Effector memory CD8-positive, alpha-beta T cell (primary cell): ENCODE data around the gene C1orf105.

Experiments
- ATAC-seq: fragments of 150-1000 bp; cut with Tn5 transposase; replicated peaks from 2 replicates; pipeline ENCODE4 v1.10.0; 2021; ENCODE audit warnings: mild to moderate bottlenecking, moderate library complexity
- DNase-seq, 3 experiments: peaks; one replicate each; pipeline ENCODE4 v3.0.0; 2021
- H3K27ac Mint-ChIP-seq, 2 donors: one replicate each; pipeline ENCODE4 v1.8.0; 2022; ENCODE audit warnings: mild to moderate bottlenecking in 2 of 2, mixed read lengths in 2 of 2, moderate library complexity in 2 of 2
- H3K27me3 Mint-ChIP-seq, 2 donors: one replicate each; pipeline ENCODE4 v1.8.0; 2022; ENCODE audit warnings: mixed read lengths in 2 of 2
- H3K36me3 Mint-ChIP-seq: one replicate; pipeline ENCODE4 v1.8.0; 2022; ENCODE audit warnings: mild to moderate bottlenecking, moderate library complexity, mixed read lengths; ENCODE audit not compliant: insufficient read depth
- H3K4me1 Mint-ChIP-seq, 2 donors: one replicate each; pipeline ENCODE4 v1.8.0; 2022; ENCODE audit warnings: low read depth in 2 of 2, mixed read lengths in 2 of 2
- H3K4me3 Mint-ChIP-seq, 2 donors: one replicate each; pipeline ENCODE4 v1.8.0; 2022; ENCODE audit warnings: mild to moderate bottlenecking in 2 of 2, mixed read lengths in 2 of 2, moderate library complexity in 2 of 2
- H3K9me3 Mint-ChIP-seq, 2 donors: one replicate each; pipeline ENCODE4 v1.8.0; 2022; ENCODE audit warnings: mixed read lengths in 2 of 2

C1orf105 gene

DNA sequence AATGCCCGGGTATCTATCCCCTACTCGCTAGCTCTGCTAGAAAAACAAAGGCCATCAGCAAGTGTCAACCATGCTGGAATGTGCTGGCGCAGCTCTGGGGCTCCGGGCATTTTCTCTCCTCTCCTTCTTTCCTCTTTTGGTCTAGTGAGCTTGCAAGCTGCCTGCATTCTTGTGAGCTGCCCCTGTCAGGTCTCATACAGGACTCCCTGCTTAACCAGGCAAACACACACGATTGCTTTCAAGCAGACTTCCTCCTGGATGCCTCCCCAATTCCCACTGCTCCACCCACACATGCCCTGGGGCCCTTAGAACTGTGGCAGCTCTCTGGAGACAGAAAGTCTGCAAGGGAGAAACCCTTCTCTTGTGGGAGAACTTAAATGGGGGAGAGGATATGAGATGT lies 76.7 kb downstream of the C1orf105 start:
- Mint-ChIP-seq H3K36me3 (no peaks in the 10 kb centered on the region), H3K9me3 (no peaks in the 10 kb centered on the region), H3K27me3 (peaks cover 0 to 7% of the 10 kb centered on the region in 2 donors), H3K27ac (no peak overlapping the region), H3K4me1 (no peaks in the 10 kb centered on the region), H3K4me3 (no peak overlapping the region)
- ATAC-seq (no peak), DNase-seq (no peak)

DNA sequence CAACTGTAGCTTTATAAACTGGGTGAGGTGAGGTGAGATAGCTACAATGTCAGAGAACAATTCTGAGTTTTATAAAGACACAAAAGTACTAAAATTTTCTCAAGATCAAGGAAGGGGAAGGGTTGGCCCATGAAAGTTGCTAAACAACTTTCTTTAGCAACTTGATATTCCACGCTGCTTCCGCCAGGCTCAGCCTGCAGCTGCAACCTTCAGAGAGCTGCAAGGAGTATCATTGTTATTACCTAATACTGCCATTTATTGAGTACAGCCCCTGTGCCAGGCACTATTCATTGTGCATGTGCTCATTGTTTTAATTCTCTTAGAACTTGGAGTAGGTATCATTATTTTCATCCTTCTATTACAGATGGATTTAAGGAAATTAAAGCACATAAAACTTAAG lies 78.4 kb downstream of the C1orf105 start:
- no peaks in the 10 kb centered on the region for H3K36me3 Mint-ChIP-seq
- H3K4me1 Mint-ChIP-seq = no peaks in the 10 kb centered on the region
- no peak overlapping the region for H3K4me3 Mint-ChIP-seq
- peaks cover 0 to 12% of the 10 kb centered on the region in 2 donors for H3K27me3 Mint-ChIP-seq
- H3K9me3 Mint-ChIP-seq = no peaks in the 10 kb centered on the region
- H3K27ac Mint-ChIP-seq = no peak overlapping the region
- no peak for ATAC-seq
- DNase-seq = no peak

GRCh38 chr1:172499636-172500141 lies 79.2 kb downstream of the C1orf105 start:
- DNase-seq (no peak), ATAC-seq (no peak)
- H3K9me3 Mint-ChIP-seq = no peaks in the 10 kb centered on the region
- no peak overlapping the region for H3K4me3 Mint-ChIP-seq
- H3K4me1 Mint-ChIP-seq = no peaks in the 10 kb centered on the region
- H3K27ac Mint-ChIP-seq = no peak overlapping the region
- no peaks in the 10 kb centered on the region for H3K36me3 Mint-ChIP-seq
- peaks cover 5 to 12% of the 10 kb centered on the region in 2 donors for H3K27me3 Mint-ChIP-seq

DNA sequence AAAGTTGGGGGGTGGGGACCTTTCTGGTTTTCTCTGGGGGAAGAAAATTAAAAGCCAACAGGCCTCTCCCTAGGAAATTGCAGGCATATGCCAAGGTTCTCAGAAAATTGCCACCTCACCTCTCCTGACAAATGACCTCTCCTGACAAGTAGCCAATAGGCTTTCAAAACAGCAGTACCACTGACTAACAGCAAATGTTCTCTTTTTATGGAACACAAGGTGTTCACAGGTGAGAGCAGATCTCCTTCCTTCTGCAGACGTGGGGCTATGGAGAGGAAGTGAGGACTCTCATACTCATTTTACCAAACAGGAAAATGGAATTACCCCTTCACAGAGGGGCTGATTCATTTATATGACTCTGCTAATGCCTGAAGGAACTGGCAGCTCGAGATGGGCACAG lies 79.7 kb downstream of the C1orf105 start:
- Mint-ChIP-seq H3K27ac (no peak overlapping the region), H3K27me3 (peaks cover 5 to 12% of the 10 kb centered on the region in 2 donors), H3K36me3 (no peaks in the 10 kb centered on the region), H3K4me1 (no peaks in the 10 kb centered on the region), H3K9me3 (no peaks in the 10 kb centered on the region), H3K4me3 (no peak overlapping the region)
- ATAC-seq = no peak
- no peak for DNase-seq

GRCh38 chr1:172507741-172508140 lies 87.3 kb downstream of the C1orf105 start:
- no peaks in the 10 kb centered on the region for H3K4me1 Mint-ChIP-seq
- H3K36me3 Mint-ChIP-seq = no peaks in the 10 kb centered on the region
- H3K27me3 Mint-ChIP-seq = peaks cover 5 to 14% of the 10 kb centered on the region in 2 donors
- DNase-seq (no peak), ATAC-seq (no peak)
- H3K9me3 Mint-ChIP-seq = no peaks in the 10 kb centered on the region
- no peak overlapping the region for H3K4me3 Mint-ChIP-seq
- no peak overlapping the region for H3K27ac Mint-ChIP-seq

DNA sequence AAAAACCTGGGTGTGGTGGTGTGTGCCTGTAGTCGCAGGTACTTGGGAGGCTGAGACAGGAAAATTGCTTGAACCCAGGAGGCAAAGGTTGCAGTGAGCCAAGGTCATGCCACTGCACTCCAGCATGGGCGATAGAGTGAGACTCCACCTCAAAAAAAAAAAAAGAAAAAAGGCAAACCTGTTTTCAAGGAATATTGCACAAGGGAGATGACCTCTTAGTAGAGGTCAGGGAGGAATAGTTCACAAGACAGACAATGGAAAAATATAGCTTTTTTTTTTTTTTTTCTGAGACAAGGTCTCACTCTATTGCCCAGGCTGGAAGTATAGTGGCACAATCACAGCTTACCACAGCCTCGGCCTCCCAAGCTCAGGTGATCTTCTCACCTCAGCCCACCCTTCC lies 90.0 kb downstream of the C1orf105 start:
- ATAC-seq (no peak), DNase-seq (no peak)
- H3K4me1 Mint-ChIP-seq = no peaks in the 10 kb centered on the region
- H3K27ac Mint-ChIP-seq = no peak overlapping the region
- H3K36me3 Mint-ChIP-seq = no peaks in the 10 kb centered on the region
- H3K4me3 Mint-ChIP-seq = no peak overlapping the region
- peaks cover 0 to 8% of the 10 kb centered on the region in 2 donors for H3K27me3 Mint-ChIP-seq
- H3K9me3 Mint-ChIP-seq = no peaks in the 10 kb centered on the region

DNA sequence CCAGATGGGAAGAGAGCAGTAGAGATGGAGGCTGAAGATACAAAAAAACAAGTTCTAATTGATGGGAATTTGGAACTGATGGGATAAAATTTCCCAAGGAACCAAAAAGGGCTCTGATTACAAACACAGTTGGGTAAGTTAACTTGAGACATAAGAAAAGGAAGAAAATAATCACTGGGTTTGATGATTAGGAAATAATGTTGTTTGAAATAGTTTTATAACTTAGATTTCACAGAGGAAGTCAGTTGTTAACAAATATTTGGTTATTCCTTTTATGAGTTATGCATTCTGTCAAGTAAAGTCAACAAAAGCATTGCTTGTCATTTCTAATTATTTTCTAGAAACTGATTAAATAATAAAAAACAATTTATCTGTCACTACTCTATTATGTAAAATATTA lies 92.1 kb downstream of the C1orf105 start:
- Mint-ChIP-seq H3K4me3 (no peak overlapping the region), H3K9me3 (no peaks in the 10 kb centered on the region), H3K4me1 (no peaks in the 10 kb centered on the region), H3K36me3 (no peaks in the 10 kb centered on the region), H3K27ac (no peak overlapping the region), H3K27me3 (peaks cover 0 to 8% of the 10 kb centered on the region in 2 donors)
- ATAC-seq (no peak), DNase-seq (no peak)

DNA sequence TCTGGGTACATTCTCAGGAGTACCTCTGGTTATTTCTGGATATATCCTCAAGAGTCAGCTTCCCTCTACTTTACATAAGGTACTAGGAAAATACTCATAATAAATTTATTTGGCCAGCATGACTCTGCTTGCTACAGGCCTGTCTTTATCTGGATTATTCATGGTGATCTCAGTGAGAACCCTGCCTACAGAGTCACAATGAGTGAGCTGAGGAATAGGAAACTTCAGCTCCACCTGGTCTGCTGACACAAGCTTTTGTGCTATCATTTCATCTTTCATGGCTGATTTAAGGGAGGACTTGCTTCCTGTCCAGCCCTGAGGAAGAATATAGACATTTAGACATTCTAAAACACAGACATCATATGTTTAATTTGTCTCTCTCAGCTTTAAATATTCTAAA lies 93.0 kb downstream of the C1orf105 start:
- Mint-ChIP-seq H3K4me3 (no peak overlapping the region), H3K4me1 (no peaks in the 10 kb centered on the region), H3K9me3 (no peaks in the 10 kb centered on the region), H3K27ac (no peak overlapping the region), H3K27me3 (peaks cover 0 to 8% of the 10 kb centered on the region in 2 donors), H3K36me3 (no peaks in the 10 kb centered on the region)
- no peak for ATAC-seq
- DNase-seq = no peak

- ATAC-seq (no peak), DNase-seq (no peak)
- Mint-ChIP-seq H3K9me3 (no peaks in the 10 kb centered on the region), H3K27ac (no peak overlapping the region), H3K4me1 (no peaks in the 10 kb centered on the region), H3K36me3 (no peaks in the 10 kb centered on the region), H3K27me3 (peaks cover 4 to 8% of the 10 kb centered on the region in 2 donors), H3K4me3 (no peak overlapping the region)
Observed at GRCh38 chr1:172514108-172514507, 93.6 kb downstream of the C1orf105 start.

DNA sequence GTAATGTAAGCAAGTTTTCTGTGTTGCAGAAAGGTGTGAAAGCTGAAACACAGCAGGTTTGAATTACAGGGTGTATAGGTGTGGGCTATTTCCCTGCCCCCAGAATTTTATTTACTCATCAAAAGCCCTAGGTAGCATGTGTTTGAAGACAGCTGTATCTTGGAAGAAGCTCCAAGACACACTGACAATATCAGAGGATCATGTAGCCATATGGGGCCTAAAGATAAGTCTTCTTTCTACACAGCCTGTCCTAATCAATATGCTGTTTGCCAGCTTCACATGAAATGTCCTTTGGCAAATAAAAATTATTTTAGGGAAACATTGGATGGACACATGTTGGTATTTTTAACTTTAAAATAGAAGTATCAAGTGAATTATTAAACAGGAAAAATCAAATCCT lies 95.0 kb downstream of the C1orf105 start:
- no peaks in the 10 kb centered on the region for H3K36me3 Mint-ChIP-seq
- no peaks in the 10 kb centered on the region for H3K4me1 Mint-ChIP-seq
- H3K27me3 Mint-ChIP-seq = peaks cover 0 to 6% of the 10 kb centered on the region in 2 donors
- DNase-seq = no peak
- no peak for ATAC-seq
- H3K27ac Mint-ChIP-seq = no peak overlapping the region
- H3K4me3 Mint-ChIP-seq = no peak overlapping the region
- H3K9me3 Mint-ChIP-seq = no peaks in the 10 kb centered on the region

DNA sequence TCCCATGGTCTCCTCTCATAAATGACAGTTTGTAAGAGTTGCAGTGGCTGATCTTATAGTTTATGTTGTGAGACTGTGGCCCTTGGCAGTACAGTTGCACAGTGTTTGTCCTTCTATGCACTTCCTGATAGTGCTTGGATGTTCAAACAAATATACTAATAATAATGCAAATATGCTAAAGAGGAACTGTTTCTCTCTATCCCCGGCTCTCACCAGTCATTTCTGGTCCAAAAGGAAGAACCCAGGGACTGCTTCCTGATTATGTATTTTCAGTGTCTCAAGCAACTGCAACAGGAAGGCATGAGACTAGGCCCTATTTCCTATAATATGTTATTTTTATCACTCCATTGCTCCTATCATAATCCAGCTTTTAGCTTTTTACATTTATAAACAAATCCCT lies 95.4 kb downstream of the C1orf105 start:
- Mint-ChIP-seq H3K4me3 (no peak overlapping the region), H3K36me3 (no peaks in the 10 kb centered on the region), H3K27ac (no peak overlapping the region), H3K4me1 (no peaks in the 10 kb centered on the region), H3K27me3 (peaks cover 0 to 6% of the 10 kb centered on the region in 2 donors), H3K9me3 (no peaks in the 10 kb centered on the region)
- ATAC-seq = no peak
- DNase-seq = no peak

GRCh38 chr1:172517081-172517480 lies 96.6 kb downstream of the C1orf105 start:
- no peak overlapping the region for H3K27ac Mint-ChIP-seq
- DNase-seq = no peak
- no peaks in the 10 kb centered on the region for H3K9me3 Mint-ChIP-seq
- peaks cover 0 to 6% of the 10 kb centered on the region in 2 donors for H3K27me3 Mint-ChIP-seq
- ATAC-seq = no peak
- no peaks in the 10 kb centered on the region for H3K36me3 Mint-ChIP-seq
- no peaks in the 10 kb centered on the region for H3K4me1 Mint-ChIP-seq
- no peak overlapping the region for H3K4me3 Mint-ChIP-seq

DNA sequence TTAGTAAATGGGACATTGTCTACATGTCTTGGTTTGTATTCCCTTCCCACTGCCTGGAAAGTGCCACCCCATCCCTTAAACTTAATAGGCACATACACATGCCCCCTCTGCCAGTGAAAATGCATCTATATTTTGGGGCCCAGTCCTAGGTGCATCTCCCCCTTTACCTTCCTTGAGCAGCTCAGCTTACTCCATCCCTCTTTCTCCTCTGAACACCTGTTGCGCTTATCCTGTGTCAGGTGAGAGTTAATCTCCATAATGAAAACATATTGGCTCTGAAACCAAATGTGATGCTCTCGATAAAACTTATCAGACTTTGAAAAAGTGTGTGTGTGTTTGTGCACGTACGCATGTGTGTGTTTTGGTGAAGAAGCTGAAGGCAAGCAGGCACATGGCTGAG lies 97.1 kb downstream of the C1orf105 start:
- no peak for DNase-seq
- Mint-ChIP-seq H3K4me3 (no peak overlapping the region), H3K27me3 (peaks cover 0 to 6% of the 10 kb centered on the region in 2 donors), H3K36me3 (no peaks in the 10 kb centered on the region), H3K4me1 (no peaks in the 10 kb centered on the region), H3K27ac (no peak overlapping the region), H3K9me3 (no peaks in the 10 kb centered on the region)
- ATAC-seq = no peak
